Dermis blood vessel endothelial cell (primary cell): ENCODE measurements around the gene NEAT1. TPM values are rescaled to one million over a fixed set of nuclear protein-coding genes. Genes with fewer than 3 reads are reported as not detected.
"Not testable (repeated sequence)": the region's sequence is repeated elsewhere in the genome, so short reads cannot be mapped to it uniquely, and the experiment has no call there.

Experiments
- DNase-seq: peaks from one replicate; pipeline ENCODE4 v3.0.0; 2010
- total RNA-seq: library from RNA; depleted of rRNA; stranded (reverse); fragments of >200 nt; gene quantifications from 2 replicates; pipeline ENCODE4 v1.2.3, GENCODE V29; 2014

Gene NEAT1
- total RNA-seq, 1 donor from 2014 or later: 189 TPM

GRCh38 chr11:65435411-65435931 is 12.9 kb downstream of the NEAT1 start:
- peak; percentile 22 for DNase-seq

GRCh38 chr11:65435981-65436411 is 13.4 kb downstream of the NEAT1 start:
- DNase-seq: peak; percentile 37

GRCh38 chr11:65436412-65437032 is 13.9 kb downstream of the NEAT1 start:
- peak; percentile 49 for DNase-seq

- peak; percentile 49 for DNase-seq
These were observed 15.0 kb downstream of the NEAT1 start for GRCh38 chr11:65437436-65438227.

- DNase-seq: peak; percentile 25
These were observed 15.9 kb downstream of the NEAT1 start for GRCh38 chr11:65438257-65439151.

GRCh38 chr11:65439331-65440181 is 17.0 kb downstream of the NEAT1 start:
- DNase-seq: peak; percentile 37

GRCh38 chr11:65440831-65441499 is 18.4 kb downstream of the NEAT1 start:
- DNase-seq: peak; percentile 47

- peak; percentile 43 for DNase-seq
These were observed 20.3 kb downstream of the NEAT1 start for GRCh38 chr11:65442842-65443331.

GRCh38 chr11:65444314-65445051 is 21.9 kb downstream of the NEAT1 start:
- peak; percentile 55 for DNase-seq

GRCh38 chr11:65445101-65445603 is 22.6 kb downstream of the NEAT1 start:
- no peak for DNase-seq

GRCh38 chr11:65445604-65446445 is 23.2 kb downstream of the NEAT1 start:
- peak; percentile 55 for DNase-seq

GRCh38 chr11:65446446-65447277 is 24.1 kb downstream of the NEAT1 start:
- DNase-seq: peak; percentile 49

GRCh38 chr11:65448074-65448417 is 25.4 kb downstream of the NEAT1 start:
- peak; percentile 29 for DNase-seq

GRCh38 chr11:65448418-65449105 is 26.0 kb downstream of the NEAT1 start:
- peak; percentile 46 for DNase-seq

GRCh38 chr11:65451301-65451700 is 28.7 kb downstream of the NEAT1 start:
- DNase-seq: not testable (repeated sequence)

- DNase-seq: not testable (repeated sequence)
These were observed 29.7 kb downstream of the NEAT1 start for GRCh38 chr11:65452259-65452658.

- DNase-seq: peak; percentile 68
These were observed 30.4 kb downstream of the NEAT1 start for GRCh38 chr11:65452806-65453490.
